Immature natural killer cell (primary cell): ENCODE data around the gene AKR1A1. TPM values are rescaled to one million over a fixed set of nuclear protein-coding genes. Genes with fewer than 3 reads are reported as not detected.
A peak's percentile ranks its signal among the peaks of the same experiment; 100 is the strongest.

ENCODE experiments used
- DNase-seq, 3 donors: peaks; one replicate each; pipeline ENCODE4 v3.0.0; 2022; ENCODE audit warnings: mixed read lengths in 1 of 3
- H3K27ac Mint-ChIP-seq, 6 donors: one replicate each; pipeline ENCODE4 v1.8.0; 2020; ENCODE audit warnings: mixed read lengths in 6 of 6, mild to moderate bottlenecking in 5 of 6, inconsistent platforms in 4 of 6, moderate library complexity in 3 of 6
- H3K27me3 Mint-ChIP-seq, 3 donors: one replicate each; pipeline ENCODE4 v1.8.0; 2020 to 2021; ENCODE audit warnings: low read depth in 3 of 3, mild to moderate bottlenecking in 3 of 3, mixed read lengths in 3 of 3, moderate library complexity in 3 of 3, inconsistent platforms in 1 of 3
- H3K36me3 Mint-ChIP-seq, 3 donors: one replicate each; pipeline ENCODE4 v1.8.0; 2020; ENCODE audit warnings: mixed read lengths in 3 of 3, inconsistent platforms in 2 of 3, mild to moderate bottlenecking in 2 of 3
- H3K4me1 Mint-ChIP-seq, 2 donors: one replicate each; pipeline ENCODE4 v1.8.0; 2020; ENCODE audit warnings: inconsistent platforms in 2 of 2, mild to moderate bottlenecking in 2 of 2, mixed read lengths in 2 of 2, moderate library complexity in 1 of 2
- H3K4me3 Mint-ChIP-seq, 5 donors: one replicate each; pipeline ENCODE4 v1.8.0; 2020; ENCODE audit warnings: mild to moderate bottlenecking in 5 of 5, mixed read lengths in 5 of 5, inconsistent platforms in 3 of 5, moderate library complexity in 3 of 5
- H3K9me3 Mint-ChIP-seq, 6 donors: one replicate each; pipeline ENCODE4 v1.8.0; 2020; ENCODE audit warnings: mild to moderate bottlenecking in 6 of 6, mixed read lengths in 6 of 6, inconsistent platforms in 4 of 6, moderate library complexity in 3 of 6
- polyA plus RNA-seq, 3 donors: library from polyadenylated mRNA; unstranded; fragments of 300-500 nt; fragmentation: Illumina TruSeq; gene quantifications; one replicate each; pipeline ENCODE4 v1.2.3, GENCODE V29; 2021

AKR1A1 gene
- polyA plus RNA-seq, 3 donors from 2014 or later, result 89.1 to 133 (median 94.6) TPM

GRCh38 chr1:45567911-45568310 lies 17.3 kb downstream of the AKR1A1 start:
- Mint-ChIP-seq H3K4me3 (no peak overlapping the region), H3K4me1 (no peaks in the 10 kb centered on the region), H3K9me3 (no peaks in the 10 kb centered on the region), H3K27ac (peak overlapping the region in 1 of 6 donors; percentile 17), H3K36me3 (peaks cover 3 to 26% (median 11%) of the 10 kb centered on the region in 3 donors), H3K27me3 (peaks cover 0 to 3% (median 2%) of the 10 kb centered on the region in 3 donors)
- no peak for DNase-seq

- H3K4me1 Mint-ChIP-seq, result no peaks in the 10 kb centered on the region
- peaks cover 3 to 26% (median 11%) of the 10 kb centered on the region in 3 donors for H3K36me3 Mint-ChIP-seq
- DNase-seq, result no peak
- peak overlapping the region in 1 of 6 donors; percentile 40 for H3K27ac Mint-ChIP-seq
- H3K27me3 Mint-ChIP-seq, result peaks cover 0 to 3% (median 2%) of the 10 kb centered on the region in 3 donors
- no peaks in the 10 kb centered on the region for H3K9me3 Mint-ChIP-seq
- no peak overlapping the region for H3K4me3 Mint-ChIP-seq
Measured at GRCh38 chr1:45568421-45568820, 17.8 kb downstream of the AKR1A1 start.

- no peaks in the 10 kb centered on the region for H3K4me1 Mint-ChIP-seq
- H3K9me3 Mint-ChIP-seq, result no peaks in the 10 kb centered on the region
- H3K4me3 Mint-ChIP-seq, result no peak overlapping the region
- peak overlapping the region in 1 of 6 donors; percentile 36 for H3K27ac Mint-ChIP-seq
- peaks cover 0 to 3% (median 2%) of the 10 kb centered on the region in 3 donors for H3K27me3 Mint-ChIP-seq
- DNase-seq, result no peak
- H3K36me3 Mint-ChIP-seq, result peaks cover 3 to 24% (median 7%) of the 10 kb centered on the region in 3 donors
Measured at GRCh38 chr1:45569571-45569961, 18.9 kb downstream of the AKR1A1 start.

DNA sequence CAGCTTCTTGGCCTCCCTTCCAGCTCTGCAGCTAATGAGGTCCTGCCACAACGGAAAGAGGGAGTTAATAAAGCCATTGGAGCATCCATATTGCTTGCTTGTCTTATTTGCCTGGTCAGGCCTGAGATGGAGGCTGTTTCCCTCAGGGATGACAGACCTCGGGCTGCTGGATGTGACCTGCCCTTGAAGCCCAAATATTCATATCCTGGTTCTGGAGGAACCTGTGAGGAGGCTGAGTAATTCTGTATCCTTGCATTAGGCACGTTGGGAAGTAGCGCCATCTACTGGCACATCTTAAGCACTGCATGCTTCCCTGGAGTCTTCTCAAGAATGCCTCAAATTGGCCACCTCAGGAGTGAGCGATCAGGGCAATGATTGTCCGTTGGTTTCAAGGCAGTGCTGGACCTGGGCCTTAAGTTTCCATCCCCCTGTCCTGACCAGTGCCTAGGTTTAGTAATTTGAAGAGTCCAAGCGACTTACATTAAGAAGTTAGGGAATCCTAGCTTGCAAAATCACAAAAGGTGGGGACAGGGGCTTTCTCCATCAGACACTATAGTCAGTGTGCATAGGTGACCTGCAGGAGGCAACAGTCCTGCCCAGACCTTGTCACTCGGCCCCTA lies 19.4 kb downstream of the AKR1A1 start:
- Mint-ChIP-seq H3K4me1 (no peaks in the 10 kb centered on the region), H3K27ac (no peak overlapping the region), H3K36me3 (peaks cover 3 to 24% (median 7%) of the 10 kb centered on the region in 3 donors), H3K27me3 (peaks cover 0 to 3% (median 2%) of the 10 kb centered on the region in 3 donors), H3K4me3 (no peak overlapping the region), H3K9me3 (no peaks in the 10 kb centered on the region)
- DNase-seq, result peak; percentile 64 to 67 (median 64)

DNA sequence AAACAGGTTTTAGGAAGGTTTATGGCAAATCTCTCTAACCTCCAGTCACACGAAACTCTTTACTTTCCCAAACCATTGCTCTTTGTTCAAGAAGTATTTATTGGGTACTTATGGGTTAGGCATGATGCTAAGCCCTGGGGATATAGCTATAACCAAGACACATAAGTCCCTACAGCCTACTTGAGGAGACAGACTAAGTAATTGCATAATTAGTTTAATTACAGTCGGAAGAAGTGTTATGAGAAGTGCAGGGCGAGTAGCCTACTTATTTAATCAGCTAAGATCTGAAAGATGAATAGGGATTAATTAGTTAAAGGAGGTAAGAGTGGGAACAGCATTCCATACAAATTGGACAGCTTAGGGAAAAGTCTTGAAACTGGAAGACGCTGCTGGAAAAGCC lies 20.0 kb downstream of the AKR1A1 start:
- Mint-ChIP-seq H3K27me3 (peaks cover 0 to 3% (median 2%) of the 10 kb centered on the region in 3 donors), H3K9me3 (no peaks in the 10 kb centered on the region), H3K4me1 (no peaks in the 10 kb centered on the region), H3K4me3 (no peak overlapping the region), H3K36me3 (peaks cover 3 to 24% (median 7%) of the 10 kb centered on the region in 3 donors), H3K27ac (peak overlapping the region in 1 of 6 donors; percentile 12)
- DNase-seq, result no peak

- Mint-ChIP-seq H3K4me3 (no peak overlapping the region), H3K4me1 (no peaks in the 10 kb centered on the region), H3K27ac (no peak overlapping the region), H3K9me3 (no peaks in the 10 kb centered on the region), H3K27me3 (peaks cover 0 to 2% (median 0%) of the 10 kb centered on the region in 3 donors), H3K36me3 (peaks cover 0 to 8% (median 0%) of the 10 kb centered on the region in 3 donors)
- no peak for DNase-seq
Measured at GRCh38 chr1:45573231-45573804, 22.7 kb downstream of the AKR1A1 start.

DNA sequence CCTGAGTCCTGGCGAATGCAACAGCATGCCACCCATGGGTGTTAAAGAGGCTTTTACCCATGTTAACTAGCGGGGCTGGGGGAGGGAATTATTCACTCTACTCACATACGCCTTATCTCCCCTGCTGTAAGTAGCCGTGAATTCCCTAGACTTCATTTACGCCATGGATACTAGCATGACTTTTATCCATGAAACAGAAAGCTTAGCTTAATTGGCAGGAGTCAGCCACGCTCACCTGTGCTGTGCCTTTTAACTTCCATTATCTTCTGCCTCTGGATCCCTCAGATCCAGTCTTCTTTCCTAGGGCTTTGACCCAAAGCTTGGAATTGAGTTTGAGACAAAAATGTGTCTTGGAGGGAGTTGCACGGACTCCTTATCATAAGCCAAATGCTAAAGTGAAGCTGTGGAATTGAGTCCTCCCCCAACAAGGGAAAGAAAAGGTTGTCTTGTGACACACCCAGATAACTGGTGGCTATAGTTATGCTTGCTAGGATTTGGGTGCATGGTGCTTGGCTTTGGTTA lies 23.5 kb downstream of the AKR1A1 start:
- Mint-ChIP-seq H3K36me3 (peaks cover 0 to 3% (median 0%) of the 10 kb centered on the region in 3 donors), H3K9me3 (no peaks in the 10 kb centered on the region), H3K27me3 (peaks cover 0 to 2% (median 0%) of the 10 kb centered on the region in 3 donors), H3K4me1 (no peaks in the 10 kb centered on the region), H3K4me3 (no peak overlapping the region), H3K27ac (no peak overlapping the region)
- no peak for DNase-seq

- peaks cover 7 to 16% (median 11%) of the 10 kb centered on the region in 3 donors for H3K27me3 Mint-ChIP-seq
- H3K4me3 Mint-ChIP-seq, result peak overlapping the region; percentile 94 to 100 (median 98)
- no peaks in the 10 kb centered on the region for H3K36me3 Mint-ChIP-seq
- peaks cover 32 to 36% of the 10 kb centered on the region in 2 donors for H3K4me1 Mint-ChIP-seq
- H3K9me3 Mint-ChIP-seq, result no peaks in the 10 kb centered on the region
- peak overlapping the region; percentile 94 to 99 (median 98) for H3K27ac Mint-ChIP-seq
- DNase-seq, result peak; percentile 92 to 95 (median 95)
Measured at GRCh38 chr1:45583264-45583665, 32.6 kb downstream of the AKR1A1 start.

DNA sequence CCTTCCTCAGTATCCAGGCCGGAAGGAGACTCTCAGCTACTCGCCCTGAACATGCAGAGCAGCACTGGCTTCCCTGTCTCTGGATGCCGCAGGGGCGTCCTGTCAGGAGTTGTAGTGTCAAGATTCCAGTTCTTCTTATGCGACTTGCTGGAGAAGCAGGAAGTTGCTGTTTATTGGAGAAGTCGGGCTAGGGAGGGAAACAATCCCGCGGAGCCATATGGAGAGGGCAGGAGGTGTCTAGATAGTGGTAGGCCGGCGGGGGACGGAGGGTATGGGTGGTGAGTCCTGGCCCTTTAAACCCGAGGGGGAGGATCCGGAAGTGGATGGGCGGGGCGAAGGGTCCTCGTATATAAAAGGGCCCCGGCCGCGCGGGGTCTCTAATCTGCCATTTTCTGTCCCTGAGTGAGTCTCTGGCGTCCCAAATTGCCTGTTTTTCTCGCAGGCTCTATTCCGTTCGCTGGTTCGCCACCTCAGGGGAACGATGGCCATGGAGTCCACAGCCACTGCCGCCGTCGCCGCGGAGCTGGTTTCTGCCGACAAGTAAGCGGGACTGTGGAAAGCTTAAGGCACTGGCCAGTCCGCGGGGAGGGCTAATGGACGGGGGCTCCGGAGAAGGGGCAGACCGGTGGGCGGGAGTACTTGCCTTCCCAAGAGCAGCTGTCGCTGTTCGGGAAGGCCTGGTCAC lies 33.2 kb downstream of the AKR1A1 start, which contains the start of gene NASP:
Gene NASP (plus strand): TSS at position 376 of the 685 bp plus-strand sequence. CDS start 106 bp downstream, at position 482.
- H3K27me3 Mint-ChIP-seq, result peaks cover 7 to 16% (median 11%) of the 10 kb centered on the region in 3 donors
- peak within 1 kb of the TSS; percentile 94 to 100 (median 98) for H3K4me3 Mint-ChIP-seq
- peak within 1 kb of the TSS; percentile 97 to 99 (median 98) for H3K27ac Mint-ChIP-seq
- no peaks in the 10 kb centered on the region for H3K9me3 Mint-ChIP-seq
- no peaks in the 10 kb centered on the region for H3K36me3 Mint-ChIP-seq
- peaks cover 32 to 36% of the 10 kb centered on the region in 2 donors for H3K4me1 Mint-ChIP-seq
- peak; percentile 92 for DNase-seq

DNA sequence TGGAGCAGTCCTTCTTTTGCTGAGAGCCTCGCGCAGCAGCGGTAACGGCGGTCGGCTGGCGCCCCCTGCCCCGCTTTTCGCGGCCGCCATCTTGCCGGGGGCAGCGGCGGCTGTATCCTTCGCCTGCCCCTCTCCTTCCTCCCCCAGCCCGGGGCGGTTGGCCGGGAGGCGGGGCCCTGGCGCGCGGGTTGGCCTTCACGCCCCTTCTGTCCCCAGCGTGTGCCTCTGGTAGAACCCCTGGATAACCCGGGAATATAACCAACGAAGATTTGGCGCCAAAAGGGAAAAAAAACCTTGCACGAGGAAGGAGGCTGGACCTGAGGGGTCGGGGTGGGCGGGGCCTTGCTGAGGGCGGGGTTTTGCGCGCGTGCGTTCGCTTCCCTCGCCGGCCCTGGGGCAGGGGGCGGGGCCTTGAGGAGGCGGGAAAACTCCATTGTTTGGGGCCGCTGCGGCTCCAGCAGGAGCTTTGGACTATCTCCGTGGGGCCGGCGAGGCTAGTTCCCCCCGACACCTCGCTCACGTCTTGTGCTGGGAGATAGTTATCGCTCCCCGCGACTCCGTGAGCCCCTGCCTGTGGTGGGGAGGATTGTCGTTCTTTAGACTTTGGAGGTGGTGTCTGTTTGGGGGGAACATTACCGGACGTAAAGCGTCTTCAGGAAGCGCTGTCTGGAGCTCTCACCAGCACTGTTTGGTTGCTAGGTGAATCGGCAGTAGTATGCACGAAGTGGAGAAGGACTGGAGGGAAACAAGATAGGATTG lies 33.9 kb downstream of the AKR1A1 start:
- Mint-ChIP-seq H3K4me3 (peak overlapping the region; percentile 94 to 100 (median 98)), H3K27ac (peak overlapping the region; percentile 97 to 99 (median 98)), H3K36me3 (no peaks in the 10 kb centered on the region), H3K27me3 (peaks cover 7 to 16% (median 11%) of the 10 kb centered on the region in 3 donors), H3K4me1 (peaks cover 32 to 36% of the 10 kb centered on the region in 2 donors), H3K9me3 (no peaks in the 10 kb centered on the region)
- DNase-seq, result peak; percentile 84 to 88 (median 87)

DNA sequence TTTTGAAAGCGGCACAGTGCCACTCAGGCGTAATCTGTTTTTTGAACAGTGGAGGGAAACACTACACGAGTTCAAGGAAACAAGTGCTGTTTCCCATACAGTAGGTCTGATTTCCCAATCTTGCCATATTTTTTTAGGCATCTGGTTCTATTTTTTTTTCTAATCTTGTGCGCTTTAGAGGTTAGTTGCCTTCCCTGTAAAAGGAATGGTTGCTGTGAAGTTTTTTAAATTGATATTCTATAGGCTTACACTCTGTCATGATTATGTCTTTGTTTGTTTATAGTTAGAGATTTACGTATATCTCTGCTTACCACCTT lies 34.4 kb downstream of the AKR1A1 start:
- no peaks in the 10 kb centered on the region for H3K36me3 Mint-ChIP-seq
- DNase-seq, result no peak
- peak overlapping the region; percentile 95 to 99 (median 98) for H3K27ac Mint-ChIP-seq
- H3K27me3 Mint-ChIP-seq, result peaks cover 7 to 16% (median 11%) of the 10 kb centered on the region in 3 donors
- peaks cover 32 to 36% of the 10 kb centered on the region in 2 donors for H3K4me1 Mint-ChIP-seq
- H3K9me3 Mint-ChIP-seq, result no peaks in the 10 kb centered on the region
- peak overlapping the region; percentile 94 to 100 (median 98) for H3K4me3 Mint-ChIP-seq

DNA sequence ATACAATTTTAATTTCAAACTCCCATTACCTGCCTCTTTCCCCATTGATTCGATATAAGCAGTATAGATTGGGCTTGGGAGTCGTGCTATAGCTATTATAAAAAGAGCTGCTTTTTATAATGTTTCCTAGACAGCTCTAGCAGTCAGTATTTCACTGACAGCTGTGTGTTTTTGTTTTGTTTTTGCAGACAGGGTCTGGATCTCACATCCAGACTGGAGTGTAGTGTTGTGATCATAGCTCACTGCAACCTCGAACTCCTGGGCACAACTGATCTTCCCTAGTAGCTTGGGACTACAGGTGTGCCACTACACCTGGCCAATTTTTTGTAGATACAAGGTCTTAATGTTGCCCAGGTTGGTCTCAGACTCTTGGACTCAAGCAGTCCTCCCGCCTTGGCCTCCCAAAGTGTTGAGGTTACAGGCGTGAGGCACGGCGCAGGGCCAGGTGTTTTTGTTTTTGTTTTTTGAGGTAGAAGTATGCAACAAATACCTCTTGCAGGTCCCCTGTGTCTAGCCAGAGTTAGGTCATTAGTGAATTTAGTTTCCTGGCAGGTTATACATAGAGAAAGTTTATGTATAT lies 35.0 kb downstream of the AKR1A1 start:
- no peaks in the 10 kb centered on the region for H3K9me3 Mint-ChIP-seq
- peak overlapping the region; percentile 95 to 99 (median 98) for H3K27ac Mint-ChIP-seq
- no peaks in the 10 kb centered on the region for H3K36me3 Mint-ChIP-seq
- H3K27me3 Mint-ChIP-seq, result peaks cover 7 to 16% (median 11%) of the 10 kb centered on the region in 3 donors
- no peak for DNase-seq
- peak overlapping the region; percentile 94 to 100 (median 98) for H3K4me3 Mint-ChIP-seq
- peaks cover 32 to 39% of the 10 kb centered on the region in 2 donors for H3K4me1 Mint-ChIP-seq

DNA sequence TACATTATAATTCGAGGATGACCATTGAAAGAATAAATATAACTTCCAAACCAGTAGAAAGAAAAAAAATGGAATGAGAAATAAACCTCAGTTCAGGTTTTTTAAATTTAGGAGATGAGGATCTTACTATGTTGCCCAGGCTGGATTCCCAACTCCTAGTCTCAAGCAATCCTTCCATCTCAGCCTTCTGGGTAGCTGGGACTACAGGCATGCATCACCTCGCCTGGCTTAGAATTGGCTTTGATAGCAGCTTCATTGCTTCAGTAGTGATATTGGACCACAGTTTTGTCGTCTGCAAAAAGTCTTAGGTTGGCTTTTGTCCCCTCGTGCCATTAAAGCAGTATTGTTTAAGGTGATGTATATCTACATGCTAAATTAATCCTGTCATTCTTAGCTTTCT lies 36.1 kb downstream of the AKR1A1 start:
- Mint-ChIP-seq H3K4me3 (peak overlapping the region; percentile 92 to 100 (median 97)), H3K36me3 (no peaks in the 10 kb centered on the region), H3K9me3 (no peaks in the 10 kb centered on the region), H3K27ac (peak overlapping the region; percentile 95 to 99 (median 98)), H3K27me3 (peaks cover 7 to 16% (median 11%) of the 10 kb centered on the region in 3 donors), H3K4me1 (peaks cover 34 to 47% of the 10 kb centered on the region in 2 donors)
- no peak for DNase-seq
